H9 (cell line): Measurements from ENCODE around the gene CERKL. TPM values are rescaled to one million over a fixed set of nuclear protein-coding genes. Genes with fewer than 3 reads are reported as not detected.

Experiments used
- DNase-seq: peaks from one replicate; pipeline ENCODE4 v3.0.0-alpha.2; 2017
- H2AFZ ChIP-seq: one replicate; pipeline ENCODE4 v1.6.1; 2013; ENCODE audit warnings: mild to moderate bottlenecking, low read length, control low read depth, moderate library complexity
- H2AK5ac ChIP-seq: 2 replicates; pipeline ENCODE4 v1.6.1; 2013; ENCODE audit warnings: low read length, control low read depth, mixed read lengths; ENCODE audit not compliant: insufficient read length
- H2BK120ac ChIP-seq: one replicate; pipeline ENCODE4 v1.6.1; 2013; ENCODE audit warnings: low read depth, mild to moderate bottlenecking, low read length, control low read depth, inconsistent platforms; ENCODE audit not compliant: poor library complexity, severe bottlenecking
- H2BK12ac ChIP-seq: 2 replicates; pipeline ENCODE4 v1.6.1; 2013; ENCODE audit warnings: low read length, control low read depth, mixed read lengths, low read depth; ENCODE audit not compliant: insufficient read length
- H2BK15ac ChIP-seq: 2 replicates; pipeline ENCODE4 v1.6.1; 2013; ENCODE audit warnings: low read depth, low read length, control low read depth
- H2BK20ac ChIP-seq: one replicate; pipeline ENCODE4 v1.6.1; 2013; ENCODE audit warnings: low read depth, mild to moderate bottlenecking, low read length, control low read depth, inconsistent platforms; ENCODE audit not compliant: poor library complexity, severe bottlenecking
- H2BK5ac ChIP-seq: 2 replicates; pipeline ENCODE4 v1.6.1; 2013; ENCODE audit warnings: low read length, control low read depth, mixed read lengths; ENCODE audit not compliant: insufficient read length
- H3K14ac ChIP-seq: 2 replicates; pipeline ENCODE4 v1.6.1; 2013; ENCODE audit warnings: low read length, control low read depth; ENCODE audit not compliant: insufficient read depth
- H3K18ac ChIP-seq: 2 replicates; pipeline ENCODE4 v1.6.1; 2013; ENCODE audit warnings: low read depth, mild to moderate bottlenecking, mixed read lengths, low read length, control low read depth; ENCODE audit not compliant: insufficient read length
- H3K23ac ChIP-seq: 2 replicates; pipeline ENCODE4 v1.6.1; 2013; ENCODE audit warnings: low read length, control low read depth, mixed read lengths, low read depth; ENCODE audit not compliant: insufficient read length
- H3K23me2 ChIP-seq: 2 replicates; pipeline ENCODE4 v1.6.1; 2013; ENCODE audit warnings: low read depth, mild to moderate bottlenecking, mixed read lengths, low read length, control low read depth; ENCODE audit not compliant: insufficient read length, poor library complexity, severe bottlenecking
- H3K27ac ChIP-seq: 2 replicates; pipeline ENCODE4 v1.5.1; 2013; ENCODE audit warnings: low read length, control low read depth, mixed read lengths, low read depth; ENCODE audit not compliant: insufficient read length
- H3K27me3 ChIP-seq: 2 replicates; pipeline ENCODE4 v1.6.1; 2013; ENCODE audit warnings: low read length, control low read depth, inconsistent platforms; ENCODE audit not compliant: insufficient read depth
- H3K4ac ChIP-seq: 2 replicates; pipeline ENCODE4 v1.6.1; 2013; ENCODE audit warnings: low read depth, mild to moderate bottlenecking, control low read depth, inconsistent platforms, low read length, moderate library complexity
- H3K4me1 ChIP-seq: 2 replicates; pipeline ENCODE4 v1.6.1; 2013; ENCODE audit warnings: low read length, control low read depth, inconsistent platforms; ENCODE audit not compliant: insufficient read depth
- H3K4me2 ChIP-seq: 2 replicates; pipeline ENCODE4 v1.6.1; 2013; ENCODE audit warnings: low read length, control low read depth, mixed read lengths; ENCODE audit not compliant: insufficient read length, insufficient read depth
- H3K56ac ChIP-seq: 2 replicates; pipeline ENCODE4 v1.6.1; 2013; ENCODE audit warnings: low read depth, mild to moderate bottlenecking, mixed read lengths, low read length, control low read depth; ENCODE audit not compliant: insufficient read length
- H3K79me1 ChIP-seq: 2 replicates; pipeline ENCODE4 v1.6.1; 2013; ENCODE audit warnings: low read depth, mild to moderate bottlenecking, moderate library complexity, low read length, control low read depth, inconsistent platforms; ENCODE audit not compliant: insufficient read depth, poor library complexity, severe bottlenecking
- H3K79me2 ChIP-seq: 2 replicates; pipeline ENCODE4 v1.6.1; 2013; ENCODE audit warnings: low read length, control low read depth, inconsistent platforms; ENCODE audit not compliant: insufficient read depth
- H3K9ac ChIP-seq: 2 replicates; pipeline ENCODE4 v1.6.1; 2013; ENCODE audit warnings: low read length, control low read depth, mixed read lengths; ENCODE audit not compliant: insufficient read length; ENCODE audit errors: extremely low read depth
- H3K9me3 ChIP-seq: one replicate; pipeline ENCODE4 v1.6.1; 2013; ENCODE audit warnings: low read depth, low read length, inconsistent platforms; ENCODE audit not compliant: control insufficient read depth
- H3T11ph ChIP-seq: one replicate; pipeline ENCODE4 v1.6.1; 2013; ENCODE audit warnings: mild to moderate bottlenecking, low read length, control low read depth, inconsistent platforms
- H4K20me1 ChIP-seq: one replicate; pipeline ENCODE4 v1.6.1; 2013; ENCODE audit not compliant: control insufficient read depth, insufficient read length, insufficient read depth
- H4K5ac ChIP-seq: 2 replicates; pipeline ENCODE4 v1.6.1; 2013; ENCODE audit warnings: low read depth, mild to moderate bottlenecking, mixed read lengths, low read length, control low read depth; ENCODE audit not compliant: insufficient read length
- H4K8ac ChIP-seq: replicated peaks from 2 replicates; pipeline ENCODE4 v1.6.1; 2013; ENCODE audit warnings: low read length, control low read depth, mixed read lengths, low read depth; ENCODE audit not compliant: insufficient read length
- H4K91ac ChIP-seq: 2 replicates; pipeline ENCODE4 v1.6.1; 2013; ENCODE audit warnings: low read depth, mild to moderate bottlenecking, moderate library complexity, mixed read lengths, low read length, control low read depth; ENCODE audit not compliant: insufficient read length
- H3K27ac Mint-ChIP-seq, 3 experiments: 2 replicates in 2 of 3; 3 replicates in 1 of 3; pipeline ENCODE4 v1.8.0; 2020 to 2021; ENCODE audit warnings: mixed read lengths in 3 of 3, mild to moderate bottlenecking in 1 of 3, moderate library complexity in 1 of 3
- H3K27me3 Mint-ChIP-seq: 2 replicates; pipeline ENCODE4 v1.8.0; 2021; ENCODE audit warnings: low read depth, mild to moderate bottlenecking, moderate library complexity, mixed read lengths
- H3K36me3 Mint-ChIP-seq, 3 experiments: 2 replicates in 2 of 3; 3 replicates in 1 of 3; pipeline ENCODE4 v1.8.0; 2020 to 2021; ENCODE audit warnings: low read depth in 3 of 3, mixed read lengths in 3 of 3; ENCODE audit not compliant: insufficient read depth in 1 of 3
- H3K4me1 Mint-ChIP-seq, 2 experiments: 2 replicates each; pipeline ENCODE4 v1.8.0; 2020; ENCODE audit warnings: mixed read lengths in 2 of 2
- H3K4me3 Mint-ChIP-seq, 2 experiments: 2 replicates in 1 of 2; 3 replicates in 1 of 2; pipeline ENCODE4 v1.8.0; 2020 to 2021; ENCODE audit warnings: mild to moderate bottlenecking in 2 of 2, mixed read lengths in 2 of 2, moderate library complexity in 1 of 2
- H3K9me3 Mint-ChIP-seq, 2 experiments: 2 replicates in 1 of 2; 3 replicates in 1 of 2; pipeline ENCODE4 v1.8.0; 2020; ENCODE audit warnings: mild to moderate bottlenecking in 2 of 2, mixed read lengths in 2 of 2, moderate library complexity in 1 of 2
- WGBS: extraction: QIAGEN DNeasy Blood & Tissue Kit; methylation state at CpG from one replicate; pipeline ENCODE4 v1.1.7; 2013; ENCODE audit warnings: missing lambda C conversion rate, low lambda C conversion rate, mixed read lengths; ENCODE audit not compliant: insufficient read length; ENCODE audit errors: extremely low coverage; 5-methylcytosine and 5-hydroxymethylcytosine counted together
- total RNA-seq: library from RNA; stranded (reverse); gene quantifications from 2 replicates; pipeline ENCODE4 v1.2.1, GENCODE V29; 2021
- TF ChIP-seq, protein P1 (sequence below): fragments of 200-600 bp; sonication (generic); conservative IDR thresholded peaks from 3 replicates; pipeline ENCODE4 v1.8.0; 2021; ENCODE audit warnings: antibody characterized with exemption, mild to moderate bottlenecking

The CERKL gene
- total RNA-seq, 1 experiment from 2014 or later, result not detected

DNA sequence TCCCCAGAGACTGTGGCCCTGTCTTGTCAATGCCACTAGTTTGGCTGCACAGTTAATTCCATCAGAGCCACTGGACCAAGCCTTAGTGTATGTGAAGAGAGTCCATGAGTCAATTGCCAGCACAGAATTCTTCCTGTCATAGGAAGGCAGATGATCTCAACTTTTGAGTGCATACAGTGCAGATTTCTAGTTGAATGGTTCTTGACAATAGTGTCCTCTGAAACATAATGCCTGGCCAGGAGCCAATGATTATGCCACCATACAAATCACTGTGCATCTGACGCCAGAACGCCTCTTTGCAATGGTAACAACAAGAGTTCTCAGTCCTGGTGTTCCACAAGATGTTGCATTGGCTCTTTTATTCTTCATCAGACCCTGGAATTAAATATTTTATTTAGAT is 16.3 kb upstream of the CERKL start:
- no peak overlapping the region for H3K4me3 Mint-ChIP-seq
- peaks cover 8% of the 10 kb centered on the region for H3K27me3 ChIP-seq
- no peak overlapping the region for H3K23ac ChIP-seq
- WGBS, result no CpG with 5 or more reads among the region's 2 CpGs
- no peak overlapping the region for H4K8ac ChIP-seq
- no peak overlapping the region for H2BK120ac ChIP-seq
- H3K4me2 ChIP-seq, result no peak overlapping the region
- H3T11ph ChIP-seq, result no peak overlapping the region
- 0 out of 2 replicates have a peak, but pooled peaks cover 2% of the 10 kb centered on the region for H3K4me1 ChIP-seq
- H4K91ac ChIP-seq, result no peak overlapping the region
- H3K9me3 ChIP-seq, result no peaks in the 10 kb centered on the region
- no peak overlapping the region for H3K9ac ChIP-seq
- no peak overlapping the region for H3K14ac ChIP-seq
- H3K79me1 ChIP-seq, result no peaks in the 10 kb centered on the region
- H3K23me2 ChIP-seq, result no peaks in the 10 kb centered on the region
- no peak overlapping the region for H4K5ac ChIP-seq
- H3K9me3 Mint-ChIP-seq, result no peaks in the 10 kb centered on the region; a peak in 1 of 5 replicates
- TF ChIP-seq, protein P1, sequence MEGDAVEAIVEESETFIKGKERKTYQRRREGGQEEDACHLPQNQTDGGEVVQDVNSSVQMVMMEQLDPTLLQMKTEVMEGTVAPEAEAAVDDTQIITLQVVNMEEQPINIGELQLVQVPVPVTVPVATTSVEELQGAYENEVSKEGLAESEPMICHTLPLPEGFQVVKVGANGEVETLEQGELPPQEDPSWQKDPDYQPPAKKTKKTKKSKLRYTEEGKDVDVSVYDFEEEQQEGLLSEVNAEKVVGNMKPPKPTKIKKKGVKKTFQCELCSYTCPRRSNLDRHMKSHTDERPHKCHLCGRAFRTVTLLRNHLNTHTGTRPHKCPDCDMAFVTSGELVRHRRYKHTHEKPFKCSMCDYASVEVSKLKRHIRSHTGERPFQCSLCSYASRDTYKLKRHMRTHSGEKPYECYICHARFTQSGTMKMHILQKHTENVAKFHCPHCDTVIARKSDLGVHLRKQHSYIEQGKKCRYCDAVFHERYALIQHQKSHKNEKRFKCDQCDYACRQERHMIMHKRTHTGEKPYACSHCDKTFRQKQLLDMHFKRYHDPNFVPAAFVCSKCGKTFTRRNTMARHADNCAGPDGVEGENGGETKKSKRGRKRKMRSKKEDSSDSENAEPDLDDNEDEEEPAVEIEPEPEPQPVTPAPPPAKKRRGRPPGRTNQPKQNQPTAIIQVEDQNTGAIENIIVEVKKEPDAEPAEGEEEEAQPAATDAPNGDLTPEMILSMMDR, result no peak
- no peak overlapping the region for H3K4ac ChIP-seq
- no peak overlapping the region for H3K56ac ChIP-seq
- no peak overlapping the region for H3K27ac Mint-ChIP-seq
- H2AFZ ChIP-seq, result no peak overlapping the region
- no peak overlapping the region for H2BK15ac ChIP-seq
- no peak for DNase-seq
- peaks cover 88% of the 10 kb centered on the region for H3K27me3 Mint-ChIP-seq
- no peaks in the 10 kb centered on the region for H3K79me2 ChIP-seq
- H2BK20ac ChIP-seq, result no peak overlapping the region
- H4K20me1 ChIP-seq, result no peaks in the 10 kb centered on the region
- H3K36me3 Mint-ChIP-seq, result no peaks in the 10 kb centered on the region; a peak in 1 of 7 replicates
- no peak overlapping the region for H2BK12ac ChIP-seq
- no peak overlapping the region for H2AK5ac ChIP-seq
- no peak overlapping the region for H3K27ac ChIP-seq
- no peak overlapping the region for H2BK5ac ChIP-seq
- no peak overlapping the region for H3K18ac ChIP-seq
- H3K4me1 Mint-ChIP-seq, result peaks cover 3 to 9% of the 10 kb centered on the region in 2 experiments
